NCI-H2081 treated with DMSO at 0.1 percent for 48 hours (cell line): ENCODE data around the gene GALNT2.

Experiments
- DNase-seq: peaks from one replicate; lab custom pipeline; 2025; lab: John Stamatoyannopoulos, UW

Gene GALNT2

DNA sequence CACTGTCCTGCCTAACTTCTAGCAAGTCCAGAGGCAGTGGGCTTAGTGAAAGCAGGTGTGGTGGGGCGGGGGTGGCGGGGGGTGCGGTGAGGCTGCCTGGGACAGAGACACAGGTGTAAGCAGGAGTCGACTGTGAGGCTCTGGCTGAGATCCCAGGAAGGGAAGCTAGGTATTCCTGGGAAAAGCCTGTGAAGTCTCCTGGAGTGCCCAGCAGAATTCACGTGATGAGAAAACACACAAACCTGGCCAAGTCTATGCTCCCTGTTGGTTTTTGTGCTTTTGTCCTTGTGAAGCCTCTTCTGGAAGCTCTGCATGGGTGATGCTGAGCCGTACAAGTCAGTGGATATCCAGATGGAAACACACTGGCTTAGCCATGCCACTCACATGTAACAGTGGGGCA lies 5.3 kb downstream of the GALNT2 start:
- DNase-seq = no peak

DNA sequence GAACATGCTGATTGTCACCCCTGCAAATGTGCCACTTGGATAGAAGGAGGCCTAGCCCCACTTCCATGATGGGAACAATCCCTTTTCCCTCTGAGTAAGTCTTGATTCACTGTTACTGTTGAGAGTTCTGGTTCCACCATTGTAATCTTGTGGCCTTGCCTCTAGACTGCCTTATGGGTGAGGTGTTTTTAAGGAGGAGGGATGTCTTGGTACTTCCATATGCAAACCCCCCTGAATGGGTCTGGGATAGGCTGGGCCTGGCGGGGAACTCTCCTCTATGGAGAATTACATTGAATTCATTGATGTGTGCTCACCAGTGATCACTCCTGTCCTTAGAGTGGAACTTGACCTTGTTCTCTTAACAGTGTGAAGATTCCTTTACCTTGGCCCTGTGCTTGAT lies 5.8 kb downstream of the GALNT2 start:
- DNase-seq = no peak

DNA sequence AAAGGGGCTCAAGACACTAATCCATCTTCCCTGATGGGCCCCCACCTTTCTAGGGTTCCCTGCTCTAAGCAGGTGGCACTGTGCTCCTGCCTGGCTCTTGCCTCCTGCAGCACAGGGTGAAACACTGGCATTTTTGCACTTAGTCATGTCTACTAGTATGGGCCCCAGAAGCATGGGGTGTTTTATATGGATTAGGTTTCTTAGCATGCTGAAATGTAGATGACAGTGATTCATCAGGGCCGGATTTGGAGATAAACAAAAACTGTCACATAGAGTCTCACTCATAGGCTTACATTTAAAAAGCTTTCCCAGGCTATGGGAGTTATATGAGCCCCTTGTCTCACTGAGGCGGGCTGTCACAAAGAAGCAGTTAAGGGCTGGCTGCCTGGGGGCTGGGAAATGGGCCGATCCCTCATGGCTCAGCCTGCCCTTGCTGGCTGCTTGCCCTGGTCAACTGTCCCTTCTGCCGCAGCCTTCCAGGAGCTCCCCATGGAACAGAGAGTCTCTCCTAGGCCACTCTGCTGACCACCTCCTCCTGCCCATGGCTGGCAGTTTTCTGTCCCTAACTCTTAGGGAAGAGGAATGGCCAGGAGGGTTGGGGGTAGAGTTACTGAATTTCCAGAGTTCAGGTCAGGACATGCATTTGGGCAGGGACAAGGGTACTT lies 6.5 kb downstream of the GALNT2 start:
- no peak for DNase-seq

DNA sequence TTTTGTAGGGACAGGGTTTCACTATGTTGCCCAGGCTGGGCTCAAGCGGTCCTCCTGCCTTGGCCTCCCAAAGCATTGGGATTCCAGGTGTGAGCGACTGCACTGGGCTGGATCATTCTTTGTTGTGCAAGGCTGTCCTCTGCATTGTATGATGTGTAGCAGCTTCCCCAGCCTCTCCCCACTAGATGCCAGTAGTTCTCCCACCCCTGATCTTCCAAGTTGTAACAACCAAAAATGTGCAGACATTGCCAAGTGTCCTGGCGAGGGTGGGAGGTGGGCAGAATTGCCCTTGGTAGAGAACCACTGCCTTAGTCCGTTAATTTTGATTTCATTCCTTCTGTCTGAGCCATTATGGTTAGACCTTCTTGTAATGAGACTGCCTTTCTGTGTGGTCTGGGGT lies 7.2 kb downstream of the GALNT2 start:
- no peak for DNase-seq

DNA sequence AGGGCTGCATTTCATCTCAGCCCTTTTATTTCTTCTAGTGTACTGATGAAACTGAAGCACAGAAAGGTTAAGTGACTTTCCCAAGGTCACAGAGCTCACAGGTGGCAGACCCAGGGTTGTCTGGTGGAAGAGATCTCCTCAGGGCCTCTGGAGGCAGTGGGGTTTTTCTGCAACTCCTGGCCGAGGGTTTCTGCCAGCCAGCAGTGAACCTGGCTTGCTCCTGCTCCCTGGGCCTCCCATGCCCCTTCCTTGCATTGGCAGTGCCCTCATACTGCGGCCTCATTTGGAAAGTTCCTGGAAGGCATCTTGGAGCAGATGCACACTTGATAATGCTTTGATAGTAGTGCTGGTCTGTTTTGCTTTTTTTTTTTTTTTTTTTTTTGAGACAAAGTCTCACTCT lies 7.7 kb downstream of the GALNT2 start:
- DNase-seq = no peak

DNA sequence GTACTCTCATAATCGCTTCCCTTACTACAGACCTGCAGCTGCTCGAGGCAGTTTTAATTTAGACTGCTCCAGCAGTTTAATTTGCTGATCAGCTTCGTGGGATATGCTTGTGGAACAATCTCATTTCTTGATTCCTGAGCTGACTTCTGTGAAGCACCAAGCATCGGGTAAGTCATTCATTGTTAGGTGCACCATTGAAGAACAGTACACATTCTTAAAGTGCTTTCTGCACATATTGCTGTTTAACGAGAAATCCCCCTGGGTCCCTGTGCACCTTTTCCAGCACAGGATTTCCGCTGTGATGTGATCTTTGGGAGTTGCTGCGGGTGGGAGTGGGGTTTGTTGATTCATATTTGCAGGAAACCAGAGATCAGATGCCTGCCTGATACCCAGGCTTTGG lies 9.1 kb downstream of the GALNT2 start:
- no peak for DNase-seq

DNA sequence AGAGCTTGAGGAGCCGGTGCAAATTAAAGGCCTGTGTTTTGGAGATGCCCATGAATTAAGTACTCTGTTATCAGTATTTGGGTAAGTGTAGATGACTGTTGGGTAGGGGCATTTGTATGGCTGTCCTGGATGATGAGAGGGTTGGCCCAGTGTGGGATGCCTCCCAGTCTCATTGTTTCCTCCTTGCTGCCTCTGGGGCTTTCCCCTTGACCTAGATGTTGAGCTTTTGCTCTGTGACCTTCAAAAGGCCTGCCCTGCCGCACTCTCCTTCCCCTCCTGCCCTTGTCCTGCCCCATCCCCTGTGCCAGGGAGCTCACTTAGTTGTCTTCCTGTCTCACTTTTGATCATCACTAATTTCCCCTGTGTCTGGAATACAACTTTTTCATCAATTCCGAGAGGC lies 10.0 kb downstream of the GALNT2 start:
- DNase-seq = no peak

DNA sequence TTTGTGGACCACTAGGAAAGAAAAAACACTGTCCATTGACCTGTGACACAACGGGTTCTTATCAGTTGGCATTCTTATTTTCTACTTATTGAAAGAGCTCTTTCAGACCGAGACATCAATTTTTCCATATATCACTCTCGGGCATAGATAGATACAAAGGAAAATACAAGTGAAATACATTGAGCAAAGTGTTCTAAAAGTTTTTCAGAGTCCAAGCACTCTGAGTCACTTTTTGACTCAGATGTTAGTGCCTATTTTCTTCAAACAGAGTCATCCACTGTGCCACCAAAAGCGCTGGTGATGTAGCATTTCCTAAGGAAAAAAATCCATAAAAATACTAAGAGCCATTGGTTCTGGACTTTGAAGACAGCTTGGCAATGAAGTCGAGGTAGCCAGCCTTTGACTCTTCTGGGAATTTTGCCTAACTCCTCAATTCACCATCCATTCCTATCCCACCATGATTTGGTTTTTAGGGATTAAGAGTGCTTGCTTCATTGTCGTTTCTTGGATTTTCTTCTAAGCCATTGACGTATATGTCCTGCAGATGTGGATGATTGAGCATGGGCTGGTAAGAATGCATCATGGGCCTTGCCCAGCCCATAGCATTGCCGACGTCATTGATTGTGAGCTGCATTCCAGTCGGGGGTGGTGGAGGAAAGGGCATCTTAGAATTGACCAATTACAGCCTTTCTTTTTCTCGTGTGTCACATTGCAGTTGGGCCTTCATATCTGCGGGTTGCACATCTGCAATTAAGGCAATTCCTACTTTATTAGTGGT lies 10.6 kb downstream of the GALNT2 start:
- DNase-seq = no peak

DNA sequence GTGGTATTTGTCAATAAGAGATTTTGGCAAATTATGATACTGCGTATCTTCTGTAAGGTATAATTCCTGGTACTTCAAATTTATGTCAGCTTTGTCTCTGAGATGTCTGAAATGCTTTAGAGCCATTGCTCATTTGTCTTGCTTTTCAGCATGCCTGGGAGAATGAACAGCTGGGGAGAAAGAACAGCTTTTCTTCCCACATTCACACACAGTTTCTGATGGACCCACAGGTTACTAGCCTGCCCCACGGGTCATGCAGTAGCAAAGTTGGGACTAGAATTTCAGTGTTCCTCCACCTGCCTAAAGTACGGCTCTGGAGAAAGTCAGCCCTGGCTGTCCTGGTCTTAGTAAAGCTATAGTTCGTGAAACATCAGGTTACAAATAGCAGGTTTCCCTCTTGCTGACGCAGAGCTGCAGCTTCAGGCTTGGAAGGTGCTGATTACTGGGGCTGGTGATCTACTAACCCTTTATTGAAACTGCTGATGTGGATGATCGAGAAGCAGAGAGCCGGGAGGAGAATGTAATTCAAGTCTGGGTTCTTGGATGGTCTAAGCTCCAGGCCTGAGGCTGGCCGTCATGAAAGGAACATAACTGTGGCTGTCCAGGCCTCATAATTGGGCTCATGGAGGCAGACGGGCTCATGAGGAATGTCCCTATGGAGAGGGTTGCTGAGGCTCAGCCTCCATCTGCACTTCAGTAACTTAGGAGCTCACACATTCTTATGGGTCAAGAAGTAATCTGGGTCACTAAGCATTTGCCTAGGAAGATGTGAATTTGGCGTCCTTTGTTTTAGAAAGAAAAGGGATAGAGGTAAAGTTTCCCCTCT lies 12.4 kb downstream of the GALNT2 start:
- DNase-seq = no peak

DNA sequence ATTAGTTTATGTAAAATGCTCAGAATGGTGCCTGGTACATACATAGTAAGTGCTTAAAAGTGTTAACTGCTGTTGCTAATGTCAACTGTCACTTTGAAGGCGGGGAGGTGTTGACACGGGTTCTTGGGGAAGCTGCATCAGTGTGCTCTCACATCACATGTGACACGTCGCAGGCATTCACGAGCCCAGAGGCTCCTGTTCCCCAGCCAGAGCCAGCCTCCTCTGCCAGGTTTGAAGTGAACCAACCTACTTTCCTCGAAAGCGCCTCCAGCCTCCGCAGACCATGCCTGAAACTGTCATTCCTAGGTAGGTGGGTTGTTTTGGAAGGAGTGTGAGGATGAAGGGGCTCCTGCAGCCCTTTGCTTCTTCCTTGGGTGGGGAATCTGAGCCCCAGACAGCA lies 13.8 kb downstream of the GALNT2 start:
- no peak for DNase-seq

DNA sequence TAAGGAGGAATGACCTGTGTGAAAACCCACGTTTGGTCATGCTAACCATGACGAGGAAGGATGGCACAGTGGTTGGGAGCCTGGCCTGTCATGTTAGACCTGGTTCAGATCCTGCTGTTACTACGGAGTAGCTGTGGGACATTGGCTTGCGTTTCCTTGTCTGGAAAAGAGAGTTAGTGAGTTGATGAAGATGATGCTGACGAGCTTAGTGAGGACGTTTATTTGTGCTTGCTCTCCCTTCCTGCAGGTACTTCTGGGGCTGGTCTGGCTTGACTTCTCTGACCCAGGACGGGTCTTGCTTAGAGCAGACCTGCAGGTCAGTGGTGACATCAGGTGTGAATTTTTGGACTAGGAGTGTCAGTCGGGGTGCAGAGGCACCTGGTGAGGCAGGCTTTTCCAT lies 14.7 kb downstream of the GALNT2 start:
- no peak for DNase-seq

DNA sequence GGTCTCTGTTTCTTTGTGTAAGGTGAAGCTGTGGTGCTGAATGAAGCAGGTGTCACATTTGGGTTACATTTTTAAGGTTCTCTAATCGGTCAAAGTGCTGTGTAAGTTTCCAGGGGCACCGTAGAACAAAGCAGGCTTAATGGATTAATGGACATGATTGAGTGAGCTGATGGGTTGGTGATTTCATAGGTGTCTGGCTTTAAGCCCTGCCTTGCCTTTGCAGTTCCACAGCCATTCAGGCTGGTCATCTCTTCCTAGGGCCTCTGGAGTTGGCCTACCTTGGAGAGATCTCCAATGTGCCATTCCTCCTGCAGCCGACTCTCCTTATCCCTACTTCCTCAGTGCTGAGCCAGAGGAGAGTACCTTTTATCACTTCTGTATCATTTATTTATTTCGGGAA lies 15.2 kb downstream of the GALNT2 start:
- no peak for DNase-seq

DNA sequence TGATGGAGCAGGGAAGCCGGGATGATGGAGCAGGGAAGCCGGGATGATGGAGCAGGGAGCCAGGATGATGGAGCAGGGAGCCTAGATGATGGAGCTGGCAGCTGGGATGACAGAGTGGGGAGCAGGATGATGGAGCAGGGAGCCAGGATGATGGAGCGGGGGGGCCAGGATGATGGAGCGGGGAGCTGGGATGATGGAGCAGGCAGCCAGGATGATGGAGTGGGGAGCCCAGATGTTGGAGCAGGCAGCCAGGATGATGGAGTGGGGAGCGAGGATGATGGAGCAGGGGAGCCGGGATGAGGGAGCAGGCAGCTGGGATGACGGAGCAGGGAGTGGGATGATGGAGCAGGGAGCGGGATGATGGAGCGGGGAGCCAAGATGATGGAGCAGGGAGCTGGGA lies 16.0 kb downstream of the GALNT2 start:
- no peak for DNase-seq

DNA sequence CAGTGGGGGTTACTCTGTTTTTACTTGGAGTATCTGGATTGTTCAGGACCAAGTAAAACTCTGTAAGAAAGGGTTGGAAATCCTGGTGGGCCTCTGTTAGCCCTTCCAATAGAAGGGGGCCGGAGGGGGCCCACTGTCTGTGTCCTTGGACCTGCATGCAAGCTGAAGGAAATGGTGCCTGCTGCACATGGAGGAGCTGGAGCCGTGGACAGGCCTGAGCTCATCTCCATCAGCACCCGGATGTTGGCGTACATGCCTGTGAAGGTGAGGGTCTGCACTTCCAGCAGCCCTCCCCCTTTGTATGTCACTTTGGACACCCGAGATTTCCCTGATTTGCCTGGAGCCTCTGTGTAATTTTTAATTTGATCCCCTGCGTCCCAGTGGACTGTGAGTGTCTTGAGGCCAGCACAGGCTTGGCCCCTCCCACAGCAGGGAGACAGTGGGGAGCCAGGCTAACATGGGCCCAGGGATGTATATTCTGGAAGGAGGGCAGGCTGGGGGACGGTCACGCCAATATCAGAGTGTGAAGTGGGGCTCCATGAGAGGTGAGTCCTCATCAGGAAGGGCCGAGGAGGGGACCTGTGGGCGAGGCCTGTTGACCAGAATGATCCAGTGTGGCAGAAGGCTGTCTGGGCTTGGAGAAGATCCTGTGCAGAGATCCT lies 16.8 kb downstream of the GALNT2 start:
- no peak for DNase-seq

DNA sequence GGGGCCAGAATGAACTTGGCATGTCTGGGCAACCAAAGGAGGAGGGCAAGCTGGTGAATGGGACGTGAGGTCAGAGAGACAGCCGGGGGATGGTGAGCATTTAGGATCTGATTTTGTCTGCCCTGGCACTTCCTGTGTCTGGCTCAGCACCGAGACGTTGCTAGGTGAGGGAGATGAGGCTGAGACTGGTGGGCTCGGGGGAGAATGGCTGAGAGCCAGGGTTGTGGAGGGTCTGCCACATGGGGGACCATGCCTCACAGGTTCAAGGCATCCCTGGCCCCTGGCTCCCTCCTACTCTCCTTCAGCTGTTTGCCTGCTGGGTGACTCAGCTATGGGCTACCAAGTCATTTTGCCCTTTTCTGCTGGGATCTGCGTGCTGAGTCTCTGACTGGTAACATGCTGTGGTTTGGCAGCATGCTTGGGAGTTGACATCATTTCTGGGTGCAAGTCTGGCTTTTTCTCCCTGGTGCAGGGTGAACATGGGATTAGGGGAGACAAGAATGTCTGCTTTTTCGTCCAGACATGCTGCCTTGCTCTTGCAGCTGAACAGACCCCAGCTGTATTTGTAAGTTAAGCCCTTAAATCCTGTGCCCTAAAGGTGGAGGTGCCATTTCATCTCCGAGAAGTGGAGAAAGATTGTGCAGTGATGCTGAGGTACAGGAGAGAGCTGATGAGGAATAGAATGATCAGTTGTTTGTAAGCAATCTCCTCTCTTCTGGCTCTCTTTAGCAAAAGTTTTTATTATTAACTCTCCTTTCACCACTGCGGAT lies 17.6 kb downstream of the GALNT2 start:
- no peak for DNase-seq

DNA sequence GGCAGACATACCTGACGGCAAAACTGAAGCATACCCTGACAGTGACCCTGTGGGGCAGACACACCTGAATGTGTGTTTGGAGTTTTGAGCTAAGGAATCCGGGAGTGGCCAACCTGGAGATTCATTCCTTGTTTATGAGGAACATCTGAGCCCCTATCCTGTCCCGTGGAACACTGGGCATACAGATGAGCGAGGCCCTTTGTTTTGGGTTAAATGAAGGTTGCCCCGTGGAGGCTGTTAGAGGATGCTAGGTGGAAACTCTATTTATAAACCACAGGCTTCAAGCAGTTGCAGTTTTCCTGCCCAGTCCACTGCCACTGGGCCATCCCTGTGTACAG lies 18.1 kb downstream of the GALNT2 start:
- DNase-seq = no peak

DNA sequence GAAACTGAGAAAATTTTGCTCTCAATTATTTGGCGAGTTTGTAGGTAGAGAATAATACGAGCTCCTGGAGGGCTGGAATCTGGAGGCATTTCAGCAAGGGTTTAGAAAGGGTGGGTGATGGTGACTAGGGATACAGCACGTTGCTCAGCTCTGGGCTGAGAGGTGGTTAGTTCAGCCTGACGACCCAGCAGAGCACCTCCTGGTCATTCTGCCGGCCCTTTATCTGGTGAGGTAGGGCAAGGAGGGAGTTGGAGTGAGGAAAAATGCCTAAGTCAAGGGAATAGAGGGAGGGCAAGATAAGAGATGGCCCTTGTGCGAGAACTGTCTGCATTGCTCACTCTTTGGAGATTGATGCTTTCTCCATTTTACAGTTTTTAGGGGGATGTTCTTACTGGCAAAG lies 19.1 kb downstream of the GALNT2 start:
- DNase-seq = no peak

DNA sequence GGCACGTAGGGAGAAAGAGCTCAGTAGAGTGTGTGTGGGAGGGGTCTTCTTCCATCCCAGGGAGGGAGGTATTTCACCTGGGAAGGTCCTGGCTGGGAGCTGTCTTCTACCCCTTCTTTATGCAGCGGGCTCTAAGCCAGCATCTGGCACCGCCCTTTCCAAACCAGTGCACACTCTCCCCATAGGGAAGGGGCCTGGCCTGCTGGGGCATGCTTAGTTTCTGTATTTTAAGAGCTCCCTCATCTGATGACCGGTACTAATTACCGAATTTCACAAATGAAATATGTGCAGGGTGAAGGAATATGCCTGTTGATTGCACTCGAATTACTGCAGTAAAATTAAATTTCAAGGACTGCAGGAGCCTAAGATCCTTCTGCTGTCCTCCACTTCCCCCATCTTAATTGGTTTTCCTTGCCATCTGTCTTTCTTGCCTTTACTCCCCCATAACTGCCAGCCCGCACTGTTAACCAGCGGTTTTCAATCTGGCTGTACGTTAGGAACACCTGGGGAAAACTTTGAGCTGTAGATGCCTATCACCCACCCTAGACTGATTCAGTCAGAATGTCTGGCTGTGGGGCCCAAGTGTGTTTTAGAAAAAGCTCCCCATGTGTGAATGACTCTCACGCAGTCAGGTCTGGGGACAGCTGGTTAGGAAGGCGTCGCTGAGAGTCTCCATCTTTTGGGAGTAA lies 20.1 kb downstream of the GALNT2 start:
- no peak for DNase-seq

DNA sequence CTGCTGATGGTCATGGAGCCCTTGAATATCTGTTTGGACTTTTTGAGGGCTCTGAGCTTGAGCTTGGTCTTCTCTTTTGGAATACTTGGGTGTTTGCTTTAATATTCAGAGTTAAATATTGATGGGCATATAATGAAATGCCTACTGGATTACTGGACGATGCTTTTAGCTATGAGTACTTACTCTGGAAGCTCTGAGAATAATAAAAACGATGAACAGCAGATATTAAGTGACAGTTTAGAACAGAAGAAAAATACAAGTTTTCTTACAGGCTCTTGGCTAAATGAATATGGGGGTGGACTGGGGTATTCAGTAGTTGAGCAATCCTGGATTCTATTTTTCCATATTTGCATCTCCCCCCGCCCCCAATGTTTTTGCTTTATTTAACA lies 20.7 kb downstream of the GALNT2 start:
- no peak for DNase-seq

DNA sequence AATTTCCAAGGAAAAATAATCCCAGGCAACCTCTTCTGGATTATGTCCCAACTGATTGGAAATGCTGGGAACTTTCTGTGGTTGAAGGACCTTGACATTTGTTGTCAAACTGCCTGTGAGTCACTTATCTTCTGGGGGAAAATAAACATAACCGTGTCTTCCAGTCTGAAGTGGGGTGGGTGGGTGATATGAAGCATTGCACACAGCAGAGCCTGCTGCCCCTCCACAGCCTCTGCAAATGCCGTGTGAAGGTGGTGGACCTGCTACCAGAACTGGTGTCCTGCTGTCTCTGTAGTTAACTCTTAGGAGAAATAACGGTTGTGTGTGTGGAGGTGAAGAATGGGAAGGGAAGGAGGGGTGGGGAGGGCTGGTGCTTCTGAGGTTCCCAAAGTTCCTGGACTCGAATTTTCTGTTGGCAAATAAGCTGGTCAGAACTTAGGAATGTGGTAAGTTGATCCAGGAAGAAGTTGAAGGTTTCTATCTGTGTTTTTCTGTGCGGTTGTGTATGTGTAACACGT lies 23.2 kb downstream of the GALNT2 start:
- no peak for DNase-seq
